HG03066 (cell line): ENCODE data around the gene MOB3A.

ENCODE experiments used
- ATAC-seq: cut with Tn5 transposase; IDR thresholded peaks from one replicate; pipeline ENCODE4 v1.9.1; 2021; ENCODE audit warnings: low read depth; ENCODE audit not compliant: unreplicated experiment

Gene MOB3A

DNA sequence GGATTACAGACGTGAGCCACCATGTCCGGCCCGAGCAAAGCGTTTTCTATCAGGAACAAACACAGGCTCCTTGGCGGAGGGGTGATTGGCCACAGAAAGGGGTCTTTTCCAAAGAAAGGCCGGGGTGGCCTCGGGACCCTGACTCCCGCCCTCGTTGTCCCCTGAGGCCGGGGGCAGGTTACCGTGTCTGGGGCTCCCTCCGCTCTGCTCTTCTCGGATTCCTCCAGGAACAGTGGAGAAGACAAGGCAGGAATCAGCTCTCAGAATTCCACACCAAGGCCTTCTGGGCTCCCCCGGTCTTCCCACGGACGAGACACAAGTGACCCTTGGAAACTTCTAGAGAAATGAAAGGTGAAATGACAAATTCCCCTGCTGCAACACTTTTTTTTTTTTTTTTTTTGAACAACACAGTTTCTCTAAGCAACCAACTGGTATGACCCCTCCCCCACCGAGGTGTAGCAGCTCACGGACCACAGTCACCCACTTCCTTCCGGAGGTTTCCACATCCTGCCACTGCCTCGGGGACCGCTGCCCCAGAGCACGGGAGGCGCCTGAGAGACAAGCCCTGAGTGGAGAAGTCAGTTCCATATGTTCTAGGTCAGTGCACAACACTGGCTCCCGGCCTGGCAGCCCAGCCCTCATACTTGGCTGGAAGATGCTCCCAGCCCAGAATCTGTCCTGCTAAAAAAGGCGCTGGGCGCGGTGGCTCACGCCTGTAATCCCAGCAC, 11.0 kb downstream of the MOB3A start:
- no peak for ATAC-seq

GRCh38 chr19:2083174-2083854, 12.8 kb downstream of the MOB3A start:
- no peak for ATAC-seq

DNA sequence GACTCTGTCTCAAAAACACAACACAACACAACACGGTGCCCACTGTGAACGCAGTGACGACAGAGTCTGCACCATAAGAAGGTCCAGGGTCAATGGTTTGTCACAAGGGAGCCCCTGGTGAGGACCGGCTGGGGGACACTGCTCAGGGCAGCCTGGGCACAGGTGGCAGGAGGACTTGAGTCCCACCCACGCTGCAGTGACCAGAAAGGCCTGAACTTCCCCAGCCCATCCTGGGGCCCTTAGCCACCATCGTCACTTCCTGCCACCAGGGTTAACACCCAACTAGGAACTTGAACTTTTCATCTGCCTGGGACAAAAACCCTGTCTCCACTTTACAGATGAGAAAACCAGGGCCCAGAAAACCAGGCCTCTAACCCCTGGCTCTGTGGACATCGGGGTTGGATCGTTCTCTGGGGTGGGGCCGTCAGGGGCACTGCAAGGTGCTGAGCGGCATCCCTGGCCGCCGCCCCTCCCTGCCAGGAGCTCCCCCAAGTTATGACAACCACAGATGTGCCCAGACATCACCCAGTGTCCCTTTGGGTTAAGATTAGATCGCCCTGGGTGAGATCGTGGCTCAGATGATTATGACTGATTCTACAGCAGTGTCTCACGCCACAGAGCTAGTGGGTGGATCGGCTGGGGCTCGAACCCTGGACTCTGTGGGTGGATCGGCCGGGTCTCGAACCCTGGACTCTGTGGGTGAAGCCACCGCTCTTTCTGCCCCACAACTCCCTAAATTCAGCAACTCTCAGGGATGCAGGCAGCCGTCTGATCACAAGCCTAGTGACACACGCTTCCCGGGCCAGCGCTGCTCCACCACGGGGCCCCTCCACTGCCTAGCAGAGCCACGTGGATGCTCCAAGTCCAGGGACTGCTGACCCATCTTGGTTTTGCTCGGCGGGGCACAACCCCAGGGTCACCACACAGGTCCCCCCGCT, 14.0 kb downstream of the MOB3A start:
- ATAC-seq, result no peak

DNA sequence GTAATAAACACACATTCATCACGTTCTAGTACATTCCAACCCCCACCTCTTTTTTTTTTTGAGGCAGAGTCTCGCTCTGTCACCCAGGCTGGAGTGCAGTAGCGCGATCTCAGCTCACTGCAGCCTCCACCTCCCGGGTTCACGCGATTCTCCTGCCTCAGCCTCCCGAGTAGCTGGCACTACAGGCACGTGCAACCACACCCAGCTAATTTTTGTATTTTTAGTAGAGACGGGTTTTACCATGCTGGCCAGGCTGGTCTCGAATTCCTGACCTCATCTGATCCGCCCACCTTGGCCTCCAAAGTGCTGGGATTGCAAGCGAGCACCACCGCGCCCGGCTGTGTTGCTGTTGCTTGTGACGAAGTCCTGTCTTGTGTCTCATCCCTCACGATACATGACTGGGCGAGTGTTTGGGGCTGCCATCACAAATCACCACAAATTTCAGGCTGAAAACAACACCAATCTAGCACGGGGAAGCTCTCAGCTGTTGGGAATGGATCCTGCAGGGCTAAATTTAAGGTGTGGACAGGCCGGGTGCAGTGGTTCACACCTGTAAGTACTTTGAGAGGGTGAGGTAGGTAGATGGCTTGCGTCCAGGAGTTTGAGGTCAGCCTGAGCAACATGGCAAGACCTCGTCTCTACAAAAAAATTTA, 15.7 kb downstream of the MOB3A start:
- no peak for ATAC-seq

DNA sequence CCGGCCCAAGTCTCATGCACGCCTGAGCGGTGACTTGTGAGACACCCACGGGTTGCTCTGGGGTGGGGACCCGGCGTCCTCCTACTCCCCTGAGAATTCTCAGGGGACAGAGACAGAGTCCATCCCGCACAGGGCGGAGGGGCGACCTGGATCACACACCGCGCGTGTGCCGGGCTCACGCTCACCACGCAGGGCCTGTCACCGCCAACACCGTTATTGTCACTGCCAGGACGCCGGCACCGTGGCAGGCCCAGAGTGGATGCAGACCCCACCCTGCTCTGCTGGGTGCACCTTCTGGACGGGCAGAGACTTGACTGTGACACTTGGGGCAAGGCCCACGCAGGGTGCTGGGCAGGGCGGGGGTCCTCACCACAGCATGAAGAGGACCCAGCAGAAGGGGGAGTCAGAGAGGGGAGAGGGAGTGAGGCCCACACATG, 16.2 kb downstream of the MOB3A start:
- ATAC-seq, result no peak

DNA sequence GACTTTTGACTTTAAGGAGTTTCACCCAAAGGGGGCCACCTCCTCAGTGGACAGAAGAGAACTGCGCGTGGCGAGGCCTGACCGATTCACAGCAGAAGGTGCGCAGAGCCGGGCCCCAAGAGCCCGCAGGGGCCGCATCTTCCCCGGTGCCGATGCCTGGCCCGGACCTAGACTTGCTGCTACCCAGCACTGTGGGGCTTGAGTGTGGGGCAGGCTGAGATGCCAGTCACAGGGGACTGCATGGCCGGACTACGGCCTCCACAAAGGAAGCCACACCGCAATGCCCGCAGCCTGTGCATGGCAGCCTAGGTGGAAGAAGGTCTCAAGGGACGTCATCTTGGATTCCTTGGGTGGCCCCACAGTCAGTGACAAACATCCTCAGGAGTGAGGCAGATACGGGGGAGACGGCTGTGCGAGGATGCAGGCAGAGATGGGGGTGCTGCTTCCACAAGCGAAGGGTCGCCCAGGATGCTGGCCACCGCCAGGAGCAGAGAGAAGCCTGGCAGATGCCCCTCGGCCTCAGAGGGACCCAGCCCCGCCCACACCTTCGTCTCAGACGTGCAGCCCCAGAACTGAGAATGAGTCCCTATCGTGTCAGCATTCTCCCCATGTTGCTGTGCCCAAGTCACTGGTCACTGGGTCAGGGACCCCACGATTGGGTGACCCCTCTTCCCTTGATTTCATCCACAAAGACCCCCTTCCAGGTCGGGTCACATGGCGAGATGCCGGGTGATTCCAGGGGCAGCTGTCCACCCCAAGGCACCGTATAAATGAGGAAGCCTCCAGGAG, 16.9 kb downstream of the MOB3A start:
- no peak for ATAC-seq

DNA sequence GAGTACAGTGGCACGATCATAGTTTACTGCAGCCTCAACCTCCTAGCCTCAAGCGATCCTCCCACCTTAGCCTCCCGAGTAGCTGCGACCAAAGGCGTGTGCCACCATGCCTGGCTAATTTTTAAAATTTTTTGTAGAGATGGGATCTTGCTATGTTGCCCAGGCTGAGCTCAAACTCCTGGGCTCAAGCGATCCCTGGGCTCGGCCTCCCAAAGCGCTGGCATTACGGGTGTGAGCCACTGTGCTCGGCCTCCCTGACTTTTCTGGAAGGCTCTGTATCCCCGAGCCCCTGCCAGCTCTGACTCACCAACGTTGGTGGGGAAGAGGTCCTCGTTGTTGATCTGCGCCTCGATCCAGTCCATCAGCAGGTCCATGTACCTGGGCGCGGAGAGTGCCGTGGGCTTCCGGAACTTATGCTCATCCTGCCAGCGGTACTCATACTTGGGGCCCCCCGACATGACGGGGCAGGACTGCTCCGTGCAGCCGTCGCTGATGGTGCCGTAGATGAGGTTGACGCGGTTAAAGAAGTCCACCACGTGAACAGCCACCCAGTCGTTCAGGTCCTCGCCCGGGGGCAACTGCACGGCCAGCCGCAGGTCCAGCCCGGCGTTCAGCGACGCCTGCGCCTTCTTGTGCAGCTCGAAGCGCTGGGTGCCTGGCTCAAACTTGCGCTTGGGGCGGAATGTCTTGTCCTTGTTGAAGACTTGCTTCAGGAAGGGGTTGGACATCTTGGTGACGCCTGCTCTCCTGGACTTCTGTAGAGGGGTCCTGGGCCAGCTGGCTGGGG, 18.1 kb downstream of the MOB3A start:
- no peak for ATAC-seq

DNA sequence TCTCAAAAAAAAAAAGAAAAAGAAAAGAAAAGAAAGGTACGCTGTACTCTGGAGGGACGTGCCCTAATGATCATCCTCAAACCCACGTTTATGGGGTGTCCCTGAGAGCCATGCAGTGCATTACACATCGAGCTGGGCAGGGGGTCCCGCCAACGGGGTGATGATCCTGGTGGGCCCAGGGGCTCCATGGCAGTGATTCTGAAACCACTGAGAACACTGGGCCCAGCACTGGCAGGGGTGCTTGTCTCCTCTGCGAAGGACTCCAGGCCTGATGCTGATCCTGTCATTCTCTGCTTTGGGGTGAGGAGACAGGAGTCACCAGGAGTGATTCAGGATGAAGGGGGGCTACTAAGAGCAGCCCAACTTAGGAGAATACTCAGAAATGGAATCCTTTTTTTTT, 18.7 kb downstream of the MOB3A start:
- no peak for ATAC-seq

GRCh38 chr19:2076526-2076944, 19.6 kb downstream of the MOB3A start:
- no peak for ATAC-seq

DNA sequence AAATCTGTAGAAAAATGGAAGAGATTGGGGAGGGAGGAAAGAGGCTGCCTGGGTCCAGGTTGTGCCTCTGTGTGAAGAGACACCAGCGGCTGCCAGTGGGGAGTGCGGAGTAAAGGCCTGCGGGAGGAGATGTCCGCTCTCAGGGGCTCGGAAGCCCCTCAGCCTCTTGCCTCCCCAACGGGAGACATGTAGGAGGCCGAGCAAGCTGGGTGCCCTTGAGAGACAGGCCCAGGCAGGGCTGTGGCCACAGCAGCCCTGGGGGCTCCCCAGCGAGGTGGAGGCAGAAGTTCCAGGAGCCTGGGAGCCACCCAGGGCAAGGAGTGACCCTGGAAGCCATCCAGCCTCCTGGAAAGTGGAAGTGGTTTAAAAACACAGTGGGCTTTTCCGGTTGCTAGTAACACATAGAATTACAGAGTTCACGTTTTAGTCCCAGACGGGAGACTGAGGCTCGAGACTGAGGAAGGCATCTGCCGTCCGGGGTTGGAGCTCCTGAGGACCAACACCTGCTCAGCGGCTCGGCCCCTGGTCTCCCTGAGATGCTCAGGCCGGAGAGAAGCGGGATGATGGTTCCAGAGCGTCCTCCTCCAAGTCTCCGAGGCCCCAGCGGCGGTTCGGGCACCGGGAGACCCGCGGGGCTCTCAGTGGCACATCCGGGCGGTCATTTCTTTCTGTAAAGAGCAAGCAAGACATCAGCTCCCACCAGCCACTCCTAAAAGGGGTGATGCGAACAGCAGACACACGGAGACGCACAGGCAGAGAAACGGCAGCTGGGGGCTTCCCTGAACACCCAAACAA, 23.2 kb downstream of the MOB3A start:
- ATAC-seq, result no peak

DNA sequence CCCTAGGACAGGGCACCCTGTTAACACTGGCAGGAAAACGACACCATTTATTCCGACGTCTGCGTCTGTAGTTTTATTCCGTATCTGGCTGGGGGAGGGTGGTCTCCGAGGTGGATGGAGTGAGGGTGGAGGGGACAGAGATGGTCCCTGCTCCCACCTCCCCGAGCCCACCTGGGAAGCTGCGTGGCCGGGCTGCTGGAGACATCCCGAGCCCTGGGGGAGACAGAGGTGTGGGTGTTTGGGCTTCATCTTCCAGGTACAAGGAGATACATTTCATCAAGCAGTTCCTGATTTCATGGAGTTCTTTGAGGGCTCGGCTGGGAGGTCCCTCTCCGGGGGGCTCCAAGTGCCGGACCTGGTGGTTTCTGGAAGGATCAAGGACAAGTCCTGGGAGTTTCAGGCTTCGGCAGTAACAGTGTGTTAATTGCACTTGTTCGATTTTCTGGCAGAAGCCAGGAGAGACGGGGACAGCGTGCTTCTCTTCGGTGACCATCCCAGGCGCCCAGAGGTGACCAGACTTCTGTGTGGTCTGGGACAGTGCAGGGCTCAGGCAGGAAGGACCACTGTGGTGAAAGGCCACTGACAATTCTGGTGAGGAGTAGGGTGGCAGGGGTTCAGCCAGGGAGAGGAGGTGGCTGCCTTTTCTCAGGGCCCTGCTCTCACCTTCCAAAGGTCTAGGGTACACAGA, 25.0 kb downstream of the MOB3A start:
- ATAC-seq, result no peak

- no peak for ATAC-seq
Observed at GRCh38 chr19:2070436-2070827, 25.7 kb downstream of the MOB3A start.

- no peak for ATAC-seq
Observed at GRCh38 chr19:2064788-2065524, 31.2 kb downstream of the MOB3A start.

DNA sequence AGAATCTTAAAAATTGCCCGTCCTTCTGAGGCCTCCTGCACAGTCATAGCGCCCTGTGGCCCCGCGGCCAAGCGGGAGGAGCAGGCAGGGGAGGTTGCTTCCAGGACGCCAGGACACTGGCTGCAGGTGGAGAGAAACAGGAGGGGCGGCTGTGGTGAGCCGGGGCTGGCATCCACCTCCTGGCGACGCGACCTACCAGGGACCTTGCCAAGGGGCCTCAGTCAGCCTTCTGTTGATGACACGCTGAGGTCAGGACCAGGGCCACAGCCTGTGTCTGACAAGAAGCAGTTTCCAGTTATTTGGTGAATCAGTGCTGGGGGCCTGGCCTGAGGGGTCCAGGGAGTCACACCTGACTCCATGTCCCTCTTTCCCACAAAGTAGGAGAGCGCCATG, 31.7 kb downstream of the MOB3A start:
- ATAC-seq, result no peak

DNA sequence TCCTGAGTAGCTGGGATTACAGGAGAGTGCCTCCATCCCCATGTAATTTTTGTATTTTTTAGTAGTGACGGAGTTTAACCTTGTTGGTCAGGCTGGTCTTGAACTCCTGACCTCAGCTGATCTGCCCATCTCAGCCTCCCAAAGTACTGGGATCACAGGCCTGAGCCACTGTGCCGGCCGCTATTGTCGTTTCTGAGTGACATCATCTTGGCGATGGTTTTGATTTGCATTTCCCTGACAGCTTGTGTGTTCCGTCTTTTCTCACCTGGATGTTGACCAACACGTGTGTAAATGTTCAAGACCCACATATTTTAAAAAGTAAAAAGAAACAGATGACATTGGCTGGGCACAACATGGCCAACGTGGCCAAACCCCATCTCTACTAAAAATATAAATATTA, 32.3 kb downstream of the MOB3A start:
- no peak for ATAC-seq

- ATAC-seq, result no peak
Observed at GRCh38 chr19:2062770-2063169, 33.4 kb downstream of the MOB3A start.

DNA sequence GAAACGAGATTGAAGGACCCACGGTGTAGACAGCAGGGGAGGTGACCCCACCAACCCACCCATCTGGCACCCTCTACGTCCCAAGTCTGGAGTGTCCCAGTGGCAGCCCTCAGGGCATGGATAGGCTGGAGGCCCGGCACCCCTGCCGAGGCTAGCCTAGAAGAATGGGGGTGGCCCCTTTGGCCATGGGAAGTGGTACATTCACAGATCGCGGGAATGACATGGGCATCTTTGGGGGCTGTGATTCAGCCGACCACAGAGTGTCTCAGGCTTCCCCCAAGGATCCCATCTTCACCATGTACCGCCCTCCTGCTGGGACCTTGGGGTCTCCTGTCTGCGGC, 33.8 kb downstream of the MOB3A start:
- ATAC-seq, result no peak
